ENCODE data around the gene TFDP1. TPM values are rescaled to one million over a fixed set of nuclear protein-coding genes. Genes with fewer than 3 reads are reported as not detected.
A peak's percentile ranks its signal among the peaks of the same experiment; 100 is the strongest.

Gene TFDP1
- total and polyA plus RNA-seq, 12 donors: 16.4 to 51.4 (median 37.5) TPM

GRCh38 chr13:113645329-113645728 is 60.8 kb downstream of the TFDP1 start:
- no peak overlapping the region for H3K27ac ChIP-seq
- intact Hi-C loops (cut with DNase I): no loop called here
- H3K27me3 ChIP-seq: no peaks in the 10 kb centered on the region
- H3K9me3 ChIP-seq: no peaks in the 10 kb centered on the region
- no peak overlapping the region for H3K4me3 ChIP-seq
- H3K4me1 ChIP-seq: peaks cover 0 to 21% (median 14%) of the 10 kb centered on the region in 9 donors
- WGBS, 2 donors: 98 to 99% methylated on average over 9 of the region's 9 CpGs
- H3K36me3 ChIP-seq: peaks cover 0 to 16% (median 4%) of the 10 kb centered on the region in 9 donors
- no peak for DNase-seq
- no peak for ATAC-seq
- TF ChIP-seq, protein P1, sequence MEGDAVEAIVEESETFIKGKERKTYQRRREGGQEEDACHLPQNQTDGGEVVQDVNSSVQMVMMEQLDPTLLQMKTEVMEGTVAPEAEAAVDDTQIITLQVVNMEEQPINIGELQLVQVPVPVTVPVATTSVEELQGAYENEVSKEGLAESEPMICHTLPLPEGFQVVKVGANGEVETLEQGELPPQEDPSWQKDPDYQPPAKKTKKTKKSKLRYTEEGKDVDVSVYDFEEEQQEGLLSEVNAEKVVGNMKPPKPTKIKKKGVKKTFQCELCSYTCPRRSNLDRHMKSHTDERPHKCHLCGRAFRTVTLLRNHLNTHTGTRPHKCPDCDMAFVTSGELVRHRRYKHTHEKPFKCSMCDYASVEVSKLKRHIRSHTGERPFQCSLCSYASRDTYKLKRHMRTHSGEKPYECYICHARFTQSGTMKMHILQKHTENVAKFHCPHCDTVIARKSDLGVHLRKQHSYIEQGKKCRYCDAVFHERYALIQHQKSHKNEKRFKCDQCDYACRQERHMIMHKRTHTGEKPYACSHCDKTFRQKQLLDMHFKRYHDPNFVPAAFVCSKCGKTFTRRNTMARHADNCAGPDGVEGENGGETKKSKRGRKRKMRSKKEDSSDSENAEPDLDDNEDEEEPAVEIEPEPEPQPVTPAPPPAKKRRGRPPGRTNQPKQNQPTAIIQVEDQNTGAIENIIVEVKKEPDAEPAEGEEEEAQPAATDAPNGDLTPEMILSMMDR (IDR thresholded peaks at IDR 0.05): no peak

DNA sequence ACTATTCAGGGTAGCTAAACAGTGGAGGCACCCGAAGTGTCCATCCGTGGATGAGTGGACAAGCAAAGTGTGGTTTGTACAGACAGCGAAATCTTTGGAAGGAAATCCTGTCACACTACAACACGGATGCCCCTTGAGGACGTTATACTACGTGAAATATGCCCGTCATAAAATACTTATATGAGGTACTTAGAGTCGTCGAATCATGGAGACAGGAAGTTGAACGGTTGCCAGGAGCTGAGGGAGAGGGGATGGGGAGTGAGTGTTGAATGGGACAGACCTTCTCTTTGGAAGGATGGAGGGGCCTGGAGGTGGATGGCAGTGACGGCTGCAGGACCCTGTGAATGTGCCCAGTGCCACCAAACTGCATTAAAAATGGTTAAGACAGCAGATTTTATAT is 61.8 kb downstream of the TFDP1 start:
- WGBS, 2 donors: 33 to 40% methylated on average over 11 of the region's 11 CpGs
- H3K4me3 ChIP-seq: no peak overlapping the region
- intact Hi-C loops (cut with DNase I): no loop called here

DNA sequence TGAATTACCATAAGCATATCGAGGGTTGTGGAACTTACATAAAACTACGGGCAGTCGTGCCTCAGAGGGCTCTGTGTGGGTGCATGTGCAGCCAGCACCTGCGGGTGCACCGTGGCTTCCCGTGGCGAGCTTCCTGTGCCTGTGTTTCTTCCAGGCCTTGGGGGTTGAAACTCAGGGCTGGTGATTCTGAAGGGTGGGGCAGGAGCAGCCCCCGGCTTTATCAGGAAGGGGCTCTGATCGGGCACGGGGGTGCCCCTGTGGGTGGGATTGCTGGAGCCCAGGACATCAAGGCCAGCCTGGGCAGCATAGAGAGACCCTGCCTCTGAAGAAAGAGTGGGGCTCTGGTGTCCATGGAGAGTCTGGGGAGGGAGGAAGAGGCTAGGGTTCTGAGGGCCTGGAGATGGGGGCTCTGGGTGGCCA is 62.4 kb downstream of the TFDP1 start:
- Histone ChIP-seq H3K36me3 (peaks cover 0 to 1% (median 0%) of the 10 kb centered on the region in 9 donors), H3K9me3 (no peaks in the 10 kb centered on the region), H3K27ac (peak overlapping the region in 7 of 10 donors; percentile 15 to 70 (median 43)), H3K27me3 (no peaks in the 10 kb centered on the region), H3K4me1 (peaks cover 0 to 21% (median 14%) of the 10 kb centered on the region in 9 donors), H3K4me3 (no peak overlapping the region)
- DNase-seq (peak in 1 of 2 donors; percentile 5), ATAC-seq (peak in 5 of 8 donors; percentile 4 to 46 (median 18))
- TF ChIP-seq, protein P1 (IDR thresholded peaks at IDR 0.05): no peak
- WGBS, 2 donors: 80 to 87% methylated on average over 10 of the region's 10 CpGs
- intact Hi-C loops (cut with DNase I): no loop called here

More for the DNA sequence above, 61.8 kb downstream of the TFDP1 start:
- no peak for ATAC-seq
- Histone ChIP-seq H3K27ac (no peak overlapping the region), H3K27me3 (no peaks in the 10 kb centered on the region), H3K9me3 (no peaks in the 10 kb centered on the region), H3K36me3 (peaks cover 0 to 7% (median 0%) of the 10 kb centered on the region in 9 donors), H3K4me1 (peaks cover 0 to 21% (median 14%) of the 10 kb centered on the region in 9 donors)
- DNase-seq: no peak
- TF ChIP-seq, protein P1 (IDR thresholded peaks at IDR 0.05): no peak

DNA sequence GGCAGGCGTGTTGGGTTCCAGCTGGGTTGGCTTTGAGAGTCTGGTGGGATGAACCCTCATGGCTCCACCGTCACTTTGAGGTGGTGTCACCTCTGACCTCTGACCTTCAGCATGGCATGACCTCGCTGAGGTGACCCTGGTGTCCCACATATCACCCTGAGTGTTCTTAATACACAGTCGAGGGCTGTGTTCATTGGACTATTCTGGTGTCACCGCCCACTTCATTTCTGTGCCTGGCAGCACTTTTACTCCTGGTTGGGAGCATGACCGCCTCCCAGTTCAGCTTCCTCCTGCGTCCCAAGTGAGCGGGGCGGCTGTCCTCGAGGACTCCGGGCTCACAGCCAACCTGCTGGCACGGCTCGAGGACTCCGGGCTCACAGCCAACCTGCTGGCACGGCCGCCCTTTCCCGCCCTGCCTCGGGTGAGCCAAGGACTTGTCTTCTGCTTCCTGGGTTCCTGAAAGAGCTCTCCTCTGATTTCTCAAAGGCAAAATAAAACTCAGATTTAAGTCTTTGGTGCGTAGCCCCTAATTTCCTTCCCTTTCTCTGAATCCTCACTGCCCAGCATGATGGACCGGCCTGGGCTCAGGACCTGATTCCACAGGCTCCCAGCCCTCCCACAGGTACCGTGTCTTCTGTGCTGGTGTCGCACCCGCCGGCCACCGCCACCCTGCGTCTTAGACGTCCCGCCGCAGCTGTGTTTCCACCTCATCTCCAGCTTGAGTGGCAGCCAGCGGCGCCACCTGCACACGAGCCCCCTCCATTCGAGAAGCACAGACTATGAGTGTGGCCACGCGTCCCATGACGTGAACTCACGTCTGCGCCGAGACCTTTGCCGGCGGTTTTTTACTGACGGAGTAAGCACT is 63.0 kb downstream of the TFDP1 start:
- Histone ChIP-seq H3K9me3 (no peaks in the 10 kb centered on the region), H3K27me3 (no peaks in the 10 kb centered on the region), H3K27ac (peak overlapping the region in 8 of 10 donors; percentile 29 to 74 (median 55)), H3K4me1 (peaks cover 0 to 21% (median 14%) of the 10 kb centered on the region in 9 donors), H3K4me3 (no peak overlapping the region), H3K36me3 (no peaks in the 10 kb centered on the region)
- DNase-seq (peak; percentile 86 to 90), ATAC-seq (peak; percentile 92 to 97 (median 96))
- intact Hi-C loops (cut with DNase I): no loop called here
- 57% methylated on average over 42 of the region's 42 CpGs for WGBS, 2 donors
- TF ChIP-seq, protein P1 (IDR thresholded peaks at IDR 0.05): no peak

Measured in heart right ventricle (tissue), 16 donors.